Body of pancreas (tissue), 4 donors: ENCODE results near the gene FAM13A. TPM values are rescaled to one million over a fixed set of nuclear protein-coding genes. Genes with fewer than 3 reads are reported as not detected.

ENCODE experiments used
- ATAC-seq: fragments of 150-250 bp; one replicate; pipeline ENCODE4 v1.9.1; 2016
- DNase-seq, 4 donors: peaks; one replicate each; pipeline ENCODE4 v3.0.0-alpha.2; 2019
- H3K27ac ChIP-seq, 4 donors: fragments of 200-600 bp; sonication (generic); 1 replicate in 3 of 4; 2 replicates in 1 of 4; pipeline versions ENCODE4 v1.5.1 to v1.6.1; 2016 to 2019; ENCODE audit warnings: mild to moderate bottlenecking in 1 of 4, mixed read lengths in 1 of 4, moderate library complexity in 1 of 4
- H3K27me3 ChIP-seq, 2 donors: fragments of 200-600 bp; sonication (generic); one replicate each; pipeline ENCODE4 v1.6.0; 2016; ENCODE audit warnings: mild to moderate bottlenecking in 1 of 2
- H3K36me3 ChIP-seq, 2 donors: fragments of 200-600 bp; sonication (generic); replicated peaks in 1 of 2; 2 replicates each; pipeline ENCODE4 v1.5.1; 2016; ENCODE audit warnings: low read depth in 2 of 2; ENCODE audit not compliant: insufficient read depth in 1 of 2
- H3K4me1 ChIP-seq: fragments of 200-600 bp; sonication (generic); one replicate; pipeline ENCODE4 v1.6.0; 2016
- H3K4me3 ChIP-seq, 2 donors: fragments of 200-600 bp; sonication (generic); 1 replicate in 1 of 2; 2 replicates in 1 of 2; pipeline ENCODE4 v1.5.1; 2016 to 2019
- H3K9me3 ChIP-seq, 3 donors: fragments of 200-600 bp; sonication (generic); 1 replicate in 2 of 3; 2 replicates in 1 of 3; pipeline ENCODE4 v1.5.1; 2016
- CTCF ChIP-seq, 7 experiments: fragments of 450-650 bp in 4 of 7; fragments of 200-600 bp in 3 of 7; sonication (generic) in 3 of 7; IDR thresholded peaks; one replicate each; pipeline ENCODE4 v1.5.1; 2016 to 2019; ENCODE audit warnings: antibody characterized with exemption in 7 of 7
- POLR2A ChIP-seq, 3 donors: fragments of 450-650 bp; IDR thresholded peaks; one replicate each; pipeline ENCODE4 v1.6.1; 2016; ENCODE audit warnings: antibody characterized with exemption in 3 of 3, mild to moderate bottlenecking in 2 of 3
- WGBS, 2 donors: methylation state at CpG; one replicate each; pipeline ENCODE4 v1.1.5; 2017; 5-methylcytosine and 5-hydroxymethylcytosine counted together
- intact Hi-C: fragments of 100-400 bp; cut with DNase I; formaldehyde crosslinking; loops from one replicate; pipeline ENCODE4 v1.15.1; 2023
- total RNA-seq, 2 donors: library from RNA; depleted of rRNA; stranded (reverse); fragments of >200 nt; gene quantifications; one replicate each; pipeline ENCODE4 v1.1.0, GENCODE V29; 2016

The FAM13A gene
- total RNA-seq, 2 donors from 2014 or later = 59.1 to 64.3 TPM

GRCh38 chr4:89024051-89024675 is 32.8 kb downstream of the FAM13A start:
- intact Hi-C loops = loop anchor here (10.0 kb wide), 2 partner anchors 319 to 489 kb away; no protein-coding TSS in a partner anchor
- Histone ChIP-seq H3K9me3 (no peaks in the 10 kb centered on the region), H3K4me1 (peaks cover 35% of the 10 kb centered on the region), H3K4me3 (no peak overlapping the region), H3K36me3 (no peaks in the 10 kb centered on the region), H3K27me3 (no peaks in the 10 kb centered on the region), H3K27ac (peak overlapping the region in 2 of 4 donors; percentile 37 to 75)
- 13 to 19% methylated on average over 4 of the region's 4 CpGs for WGBS, 2 donors
- DNase-seq = peak; percentile 64 to 87 (median 75)
- TF ChIP-seq CTCF (IDR thresholded peaks at IDR 0.05) (peak; percentile 58 to 95 (median 89)), POLR2A (IDR thresholded peaks at IDR 0.05) (no peak)
- peak; percentile 94 for ATAC-seq

GRCh38 chr4:89023140-89023539 is 33.8 kb downstream of the FAM13A start:
- TF ChIP-seq CTCF (IDR thresholded peaks at IDR 0.05) = no peak
- no peak for TF ChIP-seq POLR2A (IDR thresholded peaks at IDR 0.05)
- peaks cover 35% of the 10 kb centered on the region for H3K4me1 ChIP-seq
- H3K27me3 ChIP-seq = no peaks in the 10 kb centered on the region
- intact Hi-C loops = loop anchor here (10.0 kb wide), 2 partner anchors 318 to 488 kb away; no protein-coding TSS in a partner anchor
- H3K9me3 ChIP-seq = no peaks in the 10 kb centered on the region
- WGBS, 2 donors = 47 to 57% methylated on average over 1 of the region's 1 CpG
- peak in 1 of 4 donors; percentile 27 for DNase-seq
- peak overlapping the region in 3 of 4 donors; percentile 37 to 75 (median 56) for H3K27ac ChIP-seq
- no peak overlapping the region for H3K4me3 ChIP-seq
- H3K36me3 ChIP-seq = peaks cover 0 to 4% of the 10 kb centered on the region in 2 donors
- ATAC-seq = peak; percentile 76

- peaks cover 35% of the 10 kb centered on the region for H3K4me1 ChIP-seq
- H3K27me3 ChIP-seq = no peaks in the 10 kb centered on the region
- no peak overlapping the region for H3K4me3 ChIP-seq
- TF ChIP-seq CTCF (IDR thresholded peaks at IDR 0.05) = no peak
- TF ChIP-seq POLR2A (IDR thresholded peaks at IDR 0.05) = no peak
- no peak for ATAC-seq
- H3K36me3 ChIP-seq = peaks cover 0 to 4% of the 10 kb centered on the region in 2 donors
- DNase-seq = no peak
- 33 to 49% methylated on average over 7 of the region's 7 CpGs for WGBS, 2 donors
- intact Hi-C loops = loop anchor here (10.0 kb wide), 2 partner anchors 318 to 488 kb away; no protein-coding TSS in a partner anchor
- H3K27ac ChIP-seq = peak overlapping the region; percentile 35 to 75 (median 46)
- no peaks in the 10 kb centered on the region for H3K9me3 ChIP-seq
Observed at GRCh38 chr4:89022426-89023128, 34.4 kb downstream of the FAM13A start.

- Histone ChIP-seq H3K36me3 (peaks cover 0 to 4% of the 10 kb centered on the region in 2 donors), H3K4me3 (no peak overlapping the region), H3K4me1 (peaks cover 35% of the 10 kb centered on the region), H3K27ac (peak overlapping the region in 3 of 4 donors; percentile 41 to 75 (median 43)), H3K27me3 (no peaks in the 10 kb centered on the region), H3K9me3 (no peaks in the 10 kb centered on the region)
- WGBS, 2 donors = 17 to 32% methylated on average over 2 of the region's 2 CpGs
- TF ChIP-seq CTCF (IDR thresholded peaks at IDR 0.05) (no peak), POLR2A (IDR thresholded peaks at IDR 0.05) (no peak)
- DNase-seq (no peak), ATAC-seq (no peak)
- intact Hi-C loops = loop anchor here (10.0 kb wide), 2 partner anchors 317 to 487 kb away; no protein-coding TSS in a partner anchor
Observed at GRCh38 chr4:89021684-89022083, 35.3 kb downstream of the FAM13A start.
